ENCODE results near the gene POU6F2.

POU6F2 gene

GRCh38 chr7:39198556-39198955 lies 220.8 kb downstream of the POU6F2 start:
- in situ Hi-C loops (cut with HindIII; ENCODE audit: low pct_unique_long_range_greater_than_20kb, low sequenced_read_pairs), result no loop called here
- DNase-seq (ENCODE audit: low read depth in 1 of 2, low spot score in 1 of 2), result no peak
- no peak for TF ChIP-seq JUND (IDR thresholded peaks at IDR 0.05; ENCODE audit: low read depth)

GRCh38 chr7:39199006-39199405 lies 221.3 kb downstream of the POU6F2 start:
- in situ Hi-C loops (cut with HindIII; ENCODE audit: low pct_unique_long_range_greater_than_20kb, low sequenced_read_pairs), result no loop called here
- no peak for DNase-seq (ENCODE audit: low read depth in 1 of 2, low spot score in 1 of 2)

GRCh38 chr7:39199951-39200350 lies 222.2 kb downstream of the POU6F2 start:
- in situ Hi-C loops (cut with HindIII; ENCODE audit: low pct_unique_long_range_greater_than_20kb, low sequenced_read_pairs), result no loop called here
- DNase-seq (ENCODE audit: low read depth in 1 of 2, low spot score in 1 of 2), result no peak
- TF ChIP-seq JUND (IDR thresholded peaks at IDR 0.05; ENCODE audit: low read depth), result no peak

More at GRCh38 chr7:39199006-39199405, 221.3 kb downstream of the POU6F2 start:
- TF ChIP-seq JUND (IDR thresholded peaks at IDR 0.05; ENCODE audit: low read depth), result no peak

- in situ Hi-C loops (cut with HindIII; ENCODE audit: low pct_unique_long_range_greater_than_20kb, low sequenced_read_pairs), result no loop called here
Observed at GRCh38 chr7:39202041-39202440, 224.3 kb downstream of the POU6F2 start.

GRCh38 chr7:39210362-39210761 lies 232.7 kb downstream of the POU6F2 start:
- no peak for DNase-seq (ENCODE audit: low read depth in 1 of 2, low spot score in 1 of 2)
- TF ChIP-seq JUND (IDR thresholded peaks at IDR 0.05; ENCODE audit: low read depth), result no peak
- in situ Hi-C loops (cut with HindIII; ENCODE audit: low pct_unique_long_range_greater_than_20kb, low sequenced_read_pairs), result no loop called here

More at GRCh38 chr7:39202041-39202440, 224.3 kb downstream of the POU6F2 start:
- no peak for DNase-seq (ENCODE audit: low read depth in 1 of 2, low spot score in 1 of 2)
- TF ChIP-seq JUND (IDR thresholded peaks at IDR 0.05; ENCODE audit: low read depth), result no peak

GRCh38 chr7:39211581-39211980 lies 233.9 kb downstream of the POU6F2 start:
- no peak for TF ChIP-seq JUND (IDR thresholded peaks at IDR 0.05; ENCODE audit: low read depth)
- DNase-seq (ENCODE audit: low read depth in 1 of 2, low spot score in 1 of 2), result no peak
- in situ Hi-C loops (cut with HindIII; ENCODE audit: low pct_unique_long_range_greater_than_20kb, low sequenced_read_pairs), result no loop called here

GRCh38 chr7:39212876-39213275 lies 235.2 kb downstream of the POU6F2 start:
- no peak for TF ChIP-seq JUND (IDR thresholded peaks at IDR 0.05; ENCODE audit: low read depth)
- DNase-seq (ENCODE audit: low read depth in 1 of 2, low spot score in 1 of 2), result no peak
- in situ Hi-C loops (cut with HindIII; ENCODE audit: low pct_unique_long_range_greater_than_20kb, low sequenced_read_pairs), result no loop called here

GRCh38 chr7:39217783-39218182 lies 240.1 kb downstream of the POU6F2 start:
- no peak for DNase-seq (ENCODE audit: low read depth in 1 of 2, low spot score in 1 of 2)
- in situ Hi-C loops (cut with HindIII; ENCODE audit: low pct_unique_long_range_greater_than_20kb, low sequenced_read_pairs), result no loop called here
- no peak for TF ChIP-seq JUND (IDR thresholded peaks at IDR 0.05; ENCODE audit: low read depth)

- in situ Hi-C loops (cut with HindIII; ENCODE audit: low pct_unique_long_range_greater_than_20kb, low sequenced_read_pairs), result no loop called here
- TF ChIP-seq JUND (IDR thresholded peaks at IDR 0.05; ENCODE audit: low read depth), result no peak
- DNase-seq (ENCODE audit: low read depth in 1 of 2, low spot score in 1 of 2), result no peak
Observed at GRCh38 chr7:39219869-39220268, 242.2 kb downstream of the POU6F2 start.

GRCh38 chr7:39221901-39222300 lies 244.2 kb downstream of the POU6F2 start:
- in situ Hi-C loops (cut with HindIII; ENCODE audit: low pct_unique_long_range_greater_than_20kb, low sequenced_read_pairs), result no loop called here
- no peak for DNase-seq (ENCODE audit: low read depth in 1 of 2, low spot score in 1 of 2)
- no peak for TF ChIP-seq JUND (IDR thresholded peaks at IDR 0.05; ENCODE audit: low read depth)

DNA sequence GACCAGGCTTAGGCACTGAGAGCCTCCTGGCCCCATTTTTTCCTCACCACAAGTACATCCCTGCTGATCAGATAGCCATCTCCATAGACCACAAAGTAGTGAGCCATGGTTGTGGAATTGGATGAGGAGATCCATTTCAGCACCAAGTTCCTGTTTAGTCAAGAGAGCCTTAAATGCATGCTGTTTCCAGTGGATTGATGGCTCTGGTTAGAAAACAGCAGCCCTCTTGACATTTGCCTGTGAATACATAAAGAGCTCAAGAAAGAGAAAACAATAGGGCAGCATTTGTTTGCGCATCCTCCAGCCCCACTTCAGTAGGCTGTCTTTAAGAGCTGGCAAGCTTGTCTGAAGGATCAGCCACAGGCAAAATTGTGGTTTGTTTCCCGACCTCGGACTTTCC lies 251.2 kb downstream of the POU6F2 start:
- DNase-seq (ENCODE audit: low read depth in 1 of 2, low spot score in 1 of 2), result peak in 1 of 2 experiments; percentile 66
- in situ Hi-C loops (cut with HindIII; ENCODE audit: low pct_unique_long_range_greater_than_20kb, low sequenced_read_pairs), result no loop called here

GRCh38 chr7:39233851-39234529 lies 256.3 kb downstream of the POU6F2 start:
- TF ChIP-seq JUND (IDR thresholded peaks at IDR 0.05; ENCODE audit: low read depth), result no peak
- in situ Hi-C loops (cut with HindIII; ENCODE audit: low pct_unique_long_range_greater_than_20kb, low sequenced_read_pairs), result no loop called here
- no peak for DNase-seq (ENCODE audit: low read depth in 1 of 2, low spot score in 1 of 2)

More for the DNA sequence above, 251.2 kb downstream of the POU6F2 start:
- TF ChIP-seq JUND (IDR thresholded peaks at IDR 0.05; ENCODE audit: low read depth), result no peak

- DNase-seq (ENCODE audit: low read depth in 1 of 2, low spot score in 1 of 2), result no peak
- in situ Hi-C loops (cut with HindIII; ENCODE audit: low pct_unique_long_range_greater_than_20kb, low sequenced_read_pairs), result no loop called here
- TF ChIP-seq JUND (IDR thresholded peaks at IDR 0.05; ENCODE audit: low read depth), result no peak
Observed at GRCh38 chr7:39238234-39238869, 260.6 kb downstream of the POU6F2 start.

All from T47D (cell line).